ENCODE measurements around the gene PVALEF.

The PVALEF gene

GRCh38 chr17:81196505-81197408 is 31.4 kb downstream of the PVALEF start:
- DNase-seq (ENCODE audit: low read depth, low spot score), result no peak

- no peak for DNase-seq (ENCODE audit: low read depth, low spot score)
Measured at GRCh38 chr17:81197409-81197795, 32.1 kb downstream of the PVALEF start.

- DNase-seq (ENCODE audit: low read depth, low spot score), result no peak
Measured at GRCh38 chr17:81197831-81198490, 32.7 kb downstream of the PVALEF start.

- DNase-seq (ENCODE audit: low read depth, low spot score), result no peak
Measured at GRCh38 chr17:81198826-81199481, 33.6 kb downstream of the PVALEF start.

GRCh38 chr17:81199482-81199830 is 34.1 kb downstream of the PVALEF start:
- no peak for DNase-seq (ENCODE audit: low read depth, low spot score)

GRCh38 chr17:81200201-81200600 is 34.9 kb downstream of the PVALEF start:
- no peak for DNase-seq (ENCODE audit: low read depth, low spot score)

- DNase-seq (ENCODE audit: low read depth, low spot score), result peak; percentile 83
Measured at GRCh38 chr17:81200695-81201580, 35.6 kb downstream of the PVALEF start.

GRCh38 chr17:81202318-81202717 is 37.0 kb downstream of the PVALEF start:
- no peak for DNase-seq (ENCODE audit: low read depth, low spot score)

GRCh38 chr17:81203136-81203535 is 37.8 kb downstream of the PVALEF start:
- no peak for DNase-seq (ENCODE audit: low read depth, low spot score)

GRCh38 chr17:81204578-81204977 is 39.3 kb downstream of the PVALEF start:
- no peak for DNase-seq (ENCODE audit: low read depth, low spot score)

- DNase-seq (ENCODE audit: low read depth, low spot score), result no peak
Measured at GRCh38 chr17:81206166-81206565, 40.9 kb downstream of the PVALEF start.

- no peak for DNase-seq (ENCODE audit: low read depth, low spot score)
Measured at GRCh38 chr17:81206657-81207056, 41.4 kb downstream of the PVALEF start.

- no peak for DNase-seq (ENCODE audit: low read depth, low spot score)
Measured at GRCh38 chr17:81207610-81208581, 42.6 kb downstream of the PVALEF start.

GRCh38 chr17:81208651-81209050 is 43.3 kb downstream of the PVALEF start:
- DNase-seq (ENCODE audit: low read depth, low spot score), result no peak

- DNase-seq (ENCODE audit: low read depth, low spot score), result no peak
Measured at GRCh38 chr17:81209141-81209540, 43.8 kb downstream of the PVALEF start.

- no peak for DNase-seq (ENCODE audit: low read depth, low spot score)
Measured at GRCh38 chr17:81210466-81210865, 45.2 kb downstream of the PVALEF start.

- peak; percentile 17 for DNase-seq (ENCODE audit: low read depth, low spot score)
Measured at GRCh38 chr17:81210868-81211267, 45.6 kb downstream of the PVALEF start.

GRCh38 chr17:81212365-81212764 is 47.1 kb downstream of the PVALEF start:
- no peak for DNase-seq (ENCODE audit: low read depth, low spot score)

GRCh38 chr17:81213978-81214377 is 48.7 kb downstream of the PVALEF start:
- DNase-seq (ENCODE audit: low read depth, low spot score), result no peak

- no peak for DNase-seq (ENCODE audit: low read depth, low spot score)
Measured at GRCh38 chr17:81217491-81217890, 52.2 kb downstream of the PVALEF start.
